Caco-2 (cell line): Measurements from ENCODE around the gene CBFA2T2. TPM values are rescaled to one million over a fixed set of nuclear protein-coding genes. Genes with fewer than 3 reads are reported as not detected.

ENCODE experiments used
- BruUV-seq: library from RNA; stranded (reverse); fragments of 400-500 nt; replicated peaks from 2 replicates; lab custom pipeline; 2021; lab: Mats Ljungman, UMichigan
- CTCF ChIA-PET: fragments of 300-600 bp; sonication (Branson Sonifier 250); formaldehyde crosslinking; loops from one replicate; lab custom pipeline; 2022; ENCODE audit warnings: antibody characterized with exemption; lab: Charles Lee
- POLR2A ChIA-PET: fragments of 300-600 bp; sonication (Branson Sonifier 250); formaldehyde crosslinking; loops from one replicate; lab custom pipeline; 2022; ENCODE audit warnings: antibody characterized with exemption; lab: Charles Lee
- DNase-seq, 2 experiments: peaks; one replicate each; pipeline versions ENCODE4 v3.0.0 to v3.0.0-alpha.2; 2020 to 2022
- H3K27me3 ChIP-seq: replicated peaks from 2 replicates; pipeline ENCODE4 v1.6.0; 2011; ENCODE audit warnings: low read length; ENCODE audit not compliant: control insufficient read depth, insufficient read depth
- H3K36me3 ChIP-seq: 2 replicates; pipeline ENCODE4 v1.5.1; 2011; ENCODE audit warnings: low read length; ENCODE audit not compliant: control insufficient read depth, insufficient read depth
- H3K4me1 ChIP-seq: fragments of 250-450 bp; sonication (Bioruptor Pico); 2 replicates; pipeline ENCODE4 v1.5.1; 2020; ENCODE audit warnings: mild to moderate bottlenecking
- H3K4me3 ChIP-seq: 2 replicates; pipeline ENCODE4 v1.5.1; 2011; ENCODE audit warnings: low read depth, mild to moderate bottlenecking, control low read depth, low read length
- H3K9me3 ChIP-seq: fragments of 250-450 bp; sonication (Bioruptor Pico); 2 replicates; pipeline ENCODE4 v1.5.1; 2020; ENCODE audit warnings: mild to moderate bottlenecking, moderate library complexity
- H3K27ac Mint-ChIP-seq: one replicate; pipeline ENCODE4 v1.8.0; 2022; ENCODE audit warnings: mixed read lengths; ENCODE audit not compliant: unreplicated experiment
- H3K27me3 Mint-ChIP-seq: one replicate; pipeline ENCODE4 v1.8.0; 2022; ENCODE audit warnings: mixed read lengths; ENCODE audit not compliant: insufficient read depth, unreplicated experiment
- H3K36me3 Mint-ChIP-seq: one replicate; pipeline ENCODE4 v1.8.0; 2022; ENCODE audit warnings: mild to moderate bottlenecking, mixed read lengths; ENCODE audit not compliant: insufficient read depth, unreplicated experiment
- H3K4me1 Mint-ChIP-seq: one replicate; pipeline ENCODE4 v1.8.0; 2022; ENCODE audit warnings: low read depth, mixed read lengths; ENCODE audit not compliant: unreplicated experiment
- H3K4me3 Mint-ChIP-seq: one replicate; pipeline ENCODE4 v1.8.0; 2022; ENCODE audit warnings: mild to moderate bottlenecking, moderate library complexity, mixed read lengths; ENCODE audit not compliant: unreplicated experiment
- H3K9me3 Mint-ChIP-seq: one replicate; pipeline ENCODE4 v1.8.0; 2022; ENCODE audit warnings: mixed read lengths; ENCODE audit not compliant: unreplicated experiment
- intact Hi-C: fragments of 100-400 bp; cut with micrococcal nuclease; formaldehyde crosslinking; loops from one replicate; pipeline ENCODE4 v1.10.0; 2022; ENCODE audit not compliant: unreplicated experiment
- total RNA-seq: library from RNA; stranded (reverse); gene quantifications from 2 replicates; pipeline ENCODE4 v1.2.3, GENCODE V29; 2022
- TF ChIP-seq, protein P1 (sequence below), 2 experiments: fragments of 200-600 bp in 1 of 2; IDR thresholded peaks; 1 replicate in 1 of 2; 2 replicates in 1 of 2; pipeline versions ENCODE4 v1.5.1 to v1.8.0; 2011 to 2022; ENCODE audit warnings: antibody characterized with exemption in 1 of 2, control low read depth in 1 of 2, inconsistent platforms in 1 of 2, low read depth in 1 of 2, low read length in 1 of 2, mild to moderate bottlenecking in 1 of 2, moderate library complexity in 1 of 2; ENCODE audit not compliant: insufficient read depth in 1 of 2, severe bottlenecking in 1 of 2, unreplicated experiment in 1 of 2

Gene CBFA2T2
- total RNA-seq, 1 experiment from 2014 or later = 30.6 TPM

DNA sequence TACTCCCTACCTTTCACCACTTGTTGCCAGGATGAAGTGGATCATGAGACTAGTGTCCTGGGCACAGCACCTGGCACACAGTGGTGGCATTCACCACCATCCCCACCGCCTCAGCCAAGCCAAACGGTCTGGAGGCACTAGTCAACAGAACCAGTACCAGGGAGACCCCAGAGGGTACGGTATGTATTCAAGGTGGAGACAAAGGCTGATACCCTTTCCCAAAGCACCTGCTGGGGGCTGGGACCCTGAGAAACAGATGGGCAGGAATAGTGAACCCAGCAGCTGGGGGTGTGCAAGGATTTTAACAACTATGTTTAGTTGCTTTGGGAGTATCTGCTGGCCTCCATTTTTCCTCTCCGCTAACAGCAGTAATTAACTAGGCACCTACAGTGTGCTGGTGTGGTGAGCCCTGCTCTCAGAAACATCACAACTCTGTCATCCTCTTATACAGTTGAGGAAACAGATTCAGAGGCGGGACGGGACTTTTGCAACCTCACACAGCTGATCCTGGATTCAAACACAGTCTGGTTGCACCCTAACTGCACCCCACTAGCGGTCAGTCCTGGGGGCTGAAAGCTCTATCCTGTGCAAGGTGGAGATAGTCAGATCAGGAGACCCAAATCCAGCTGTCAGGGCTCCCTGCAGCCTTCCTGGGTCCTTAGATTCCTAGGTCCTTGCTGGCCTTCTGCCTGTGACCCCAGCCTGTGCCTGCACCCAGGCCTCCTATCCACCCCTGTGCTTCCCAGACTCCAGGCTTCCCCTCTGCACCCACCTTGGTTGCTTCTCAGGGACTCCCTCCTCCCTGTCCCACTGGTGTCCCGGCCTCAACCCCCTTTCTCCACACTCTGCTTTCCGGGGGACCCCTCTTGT, 47.5 kb upstream of the CBFA2T2 start:
- ChIA-PET CTCF (interaction anchor here (0.7 to 2.4 kb wide), 3 partner anchors 9 to 211 kb away, joined by 10 to 12 read pairs (median 12); no protein-coding TSS in a partner anchor), POLR2A (interaction anchor here (0.9 kb wide), 1 partner anchor 224 kb away, joined by 3 read pairs; the partner anchor contains the start of gene ACTL10)
- TF ChIP-seq, protein P1, sequence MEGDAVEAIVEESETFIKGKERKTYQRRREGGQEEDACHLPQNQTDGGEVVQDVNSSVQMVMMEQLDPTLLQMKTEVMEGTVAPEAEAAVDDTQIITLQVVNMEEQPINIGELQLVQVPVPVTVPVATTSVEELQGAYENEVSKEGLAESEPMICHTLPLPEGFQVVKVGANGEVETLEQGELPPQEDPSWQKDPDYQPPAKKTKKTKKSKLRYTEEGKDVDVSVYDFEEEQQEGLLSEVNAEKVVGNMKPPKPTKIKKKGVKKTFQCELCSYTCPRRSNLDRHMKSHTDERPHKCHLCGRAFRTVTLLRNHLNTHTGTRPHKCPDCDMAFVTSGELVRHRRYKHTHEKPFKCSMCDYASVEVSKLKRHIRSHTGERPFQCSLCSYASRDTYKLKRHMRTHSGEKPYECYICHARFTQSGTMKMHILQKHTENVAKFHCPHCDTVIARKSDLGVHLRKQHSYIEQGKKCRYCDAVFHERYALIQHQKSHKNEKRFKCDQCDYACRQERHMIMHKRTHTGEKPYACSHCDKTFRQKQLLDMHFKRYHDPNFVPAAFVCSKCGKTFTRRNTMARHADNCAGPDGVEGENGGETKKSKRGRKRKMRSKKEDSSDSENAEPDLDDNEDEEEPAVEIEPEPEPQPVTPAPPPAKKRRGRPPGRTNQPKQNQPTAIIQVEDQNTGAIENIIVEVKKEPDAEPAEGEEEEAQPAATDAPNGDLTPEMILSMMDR (IDR thresholded peaks at IDR 0.05; ENCODE audit: insufficient read depth in 1 of 2, low read depth in 1 of 2, low read length in 1 of 2, severe bottlenecking in 1 of 2, unreplicated experiment in 1 of 2) = no peak
- H3K4me3 Mint-ChIP-seq = peak overlapping the region; percentile 89
- H3K9me3 ChIP-seq = no peaks in the 10 kb centered on the region
- H3K9me3 Mint-ChIP-seq = no peaks in the 10 kb centered on the region
- peaks cover 22% of the 10 kb centered on the region for H3K4me1 ChIP-seq
- peak; percentile 34 to 59 for DNase-seq
- peak overlapping the region; percentile 72 for H3K4me3 ChIP-seq
- BruUV-seq = TSS peak; percentile 14
- H3K27ac Mint-ChIP-seq = no peak overlapping the region
- H3K27me3 Mint-ChIP-seq = no peaks in the 10 kb centered on the region
- H3K4me1 Mint-ChIP-seq = peaks cover 26% of the 10 kb centered on the region
- intact Hi-C loops = loop anchor here (1.0 to 5.0 kb wide), 2 partner anchors 47 to 290 kb away; partner anchors contain the start of gene ZNF341
- H3K36me3 Mint-ChIP-seq = no peaks in the 10 kb centered on the region
- no peaks in the 10 kb centered on the region for H3K36me3 ChIP-seq
- H3K27me3 ChIP-seq = no peaks in the 10 kb centered on the region

DNA sequence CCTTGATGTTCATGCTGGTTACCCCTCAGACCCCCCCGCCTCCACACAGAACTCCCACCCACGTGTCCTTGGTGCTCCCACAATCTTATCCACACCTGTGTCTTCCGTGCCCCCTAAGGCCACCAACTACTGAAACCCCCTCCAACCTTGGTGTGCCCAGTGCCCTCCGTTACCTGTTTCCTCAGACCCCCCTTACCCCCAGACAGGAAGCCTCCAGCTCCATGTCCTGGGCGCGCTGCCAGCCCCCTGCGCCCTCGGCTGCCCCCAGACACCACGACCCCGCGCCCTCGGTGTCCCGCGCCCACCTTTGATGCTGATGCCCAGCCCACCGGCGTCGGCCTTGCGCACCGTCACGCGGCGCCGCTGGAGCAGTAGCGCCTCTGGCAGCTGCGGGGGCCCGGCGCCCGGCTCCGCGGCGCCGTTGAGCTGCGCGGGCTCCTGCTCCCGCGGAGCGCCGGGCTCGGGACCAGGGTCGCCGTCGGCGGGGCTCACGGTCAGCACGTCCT, 46.8 kb upstream of the CBFA2T2 start:
- Mint-ChIP-seq H3K27ac (no peak overlapping the region), H3K4me1 (peaks cover 26% of the 10 kb centered on the region), H3K36me3 (no peaks in the 10 kb centered on the region), H3K27me3 (no peaks in the 10 kb centered on the region), H3K4me3 (peak overlapping the region; percentile 89), H3K9me3 (peaks cover under 1% of the 10 kb centered on the region)
- H3K4me1 ChIP-seq = peaks cover 22% of the 10 kb centered on the region
- no peaks in the 10 kb centered on the region for H3K9me3 ChIP-seq
- TF ChIP-seq, protein P1 (IDR thresholded peaks at IDR 0.05; ENCODE audit: insufficient read depth in 1 of 2, low read depth in 1 of 2, low read length in 1 of 2, severe bottlenecking in 1 of 2, unreplicated experiment in 1 of 2) = no peak
- no peak for DNase-seq
- CTCF ChIA-PET = interaction anchor here (0.6 to 2.4 kb wide), 13 partner anchors 9 to 673 kb away, joined by 3 to 12 read pairs (median 5); partner anchors contain the start of genes ACTL10 and CBFA2T2
- intact Hi-C loops = loop anchor here (1.0 to 5.0 kb wide), 2 partner anchors 46 to 289 kb away; partner anchors contain the start of gene ZNF341
- H3K27me3 ChIP-seq = no peaks in the 10 kb centered on the region
- POLR2A ChIA-PET = interaction anchor here (0.6 to 1.7 kb wide), 9 partner anchors 15 to 669 kb away, joined by 3 to 25 read pairs (median 5); partner anchors contain the start of genes ACTL10, CBFA2T2, CDK5RAP1 and EIF2S2
- BruUV-seq = no TSS peak
- peak overlapping the region; percentile 72 for H3K4me3 ChIP-seq
- H3K36me3 ChIP-seq = no peaks in the 10 kb centered on the region
